Epidermal melanocyte (primary cell): Measurements from ENCODE around the gene UBIAD1.
"Not testable (repeated sequence)": the region's sequence is repeated elsewhere in the genome, so short reads cannot be mapped to it uniquely, and the experiment has no call there.

Source experiments
- DNase-seq: peaks from one replicate; pipeline ENCODE4 v3.0.0; 2011; ENCODE audit warnings: low spot score; ENCODE audit not compliant: insufficient read length

UBIAD1 gene

GRCh38 chr1:11279152-11279551 is 6.2 kb downstream of the UBIAD1 start:
- no peak for DNase-seq

GRCh38 chr1:11279630-11280029 is 6.6 kb downstream of the UBIAD1 start:
- no peak for DNase-seq

GRCh38 chr1:11280719-11281376 is 7.8 kb downstream of the UBIAD1 start:
- DNase-seq, result no peak

GRCh38 chr1:11281518-11282331 is 8.7 kb downstream of the UBIAD1 start:
- no peak for DNase-seq

GRCh38 chr1:11283151-11283550 is 10.2 kb downstream of the UBIAD1 start:
- DNase-seq, result no peak

GRCh38 chr1:11284784-11285183 is 11.8 kb downstream of the UBIAD1 start:
- no peak for DNase-seq

- DNase-seq, result no peak
These were observed 13.1 kb downstream of the UBIAD1 start for GRCh38 chr1:11285883-11286734.

- no peak for DNase-seq
These were observed 13.9 kb downstream of the UBIAD1 start for GRCh38 chr1:11286735-11287410.

GRCh38 chr1:11289064-11289463 is 16.1 kb downstream of the UBIAD1 start:
- DNase-seq, result no peak

- DNase-seq, result no peak
These were observed 18.1 kb downstream of the UBIAD1 start for GRCh38 chr1:11291049-11291448.

GRCh38 chr1:11293856-11294255 is 20.9 kb downstream of the UBIAD1 start:
- no peak for DNase-seq

GRCh38 chr1:11294951-11295350 is 22.0 kb downstream of the UBIAD1 start:
- no peak for DNase-seq

- no peak for DNase-seq
These were observed 22.9 kb downstream of the UBIAD1 start for GRCh38 chr1:11295905-11296304.

GRCh38 chr1:11297774-11298173 is 24.8 kb downstream of the UBIAD1 start:
- DNase-seq, result not testable (repeated sequence)

- no peak for DNase-seq
These were observed 25.6 kb downstream of the UBIAD1 start for GRCh38 chr1:11298390-11299224.

- no peak for DNase-seq
These were observed 26.2 kb downstream of the UBIAD1 start for GRCh38 chr1:11299225-11299574.

GRCh38 chr1:11301601-11302000 is 28.6 kb downstream of the UBIAD1 start:
- DNase-seq, result no peak

GRCh38 chr1:11302366-11302765 is 29.4 kb downstream of the UBIAD1 start:
- DNase-seq, result no peak

GRCh38 chr1:11305516-11305915 is 32.5 kb downstream of the UBIAD1 start:
- not testable (repeated sequence) for DNase-seq

- no peak for DNase-seq
These were observed 34.9 kb downstream of the UBIAD1 start for GRCh38 chr1:11307852-11308251.
